Smooth muscle cell of the brain vasculature (primary cell): Measurements from ENCODE around the gene SPN.
"Not testable (repeated sequence)": the region's sequence is repeated elsewhere in the genome, so short reads cannot be mapped to it uniquely, and the experiment has no call there.

Source experiments
- DNase-seq: peaks from one replicate; pipeline ENCODE4 v3.0.0-alpha.2; 2012; ENCODE audit warnings: low read depth, low spot score

SPN gene

DNA sequence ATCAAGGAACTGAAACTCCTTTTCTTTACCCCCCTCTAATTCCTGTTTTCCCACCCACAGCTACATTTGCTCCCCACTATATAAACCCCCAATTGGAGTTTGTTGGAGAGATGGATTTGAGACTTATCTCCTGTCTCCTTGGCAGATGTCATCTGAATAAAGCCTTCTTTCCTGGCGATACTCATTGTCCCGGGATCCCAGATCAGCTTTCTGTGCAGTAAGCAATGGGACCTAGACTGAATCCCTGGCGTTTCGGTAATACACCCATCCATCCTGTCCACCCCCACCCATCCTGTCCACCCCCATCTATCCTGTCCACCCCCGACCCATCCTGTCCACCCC, 38.1 kb downstream of the SPN start:
- DNase-seq: no peak

- no peak for DNase-seq
Measured at GRCh38 chr16:29702269-29702668, 39.2 kb downstream of the SPN start.

GRCh38 chr16:29705030-29705429, 42.0 kb downstream of the SPN start:
- no peak for DNase-seq

DNA sequence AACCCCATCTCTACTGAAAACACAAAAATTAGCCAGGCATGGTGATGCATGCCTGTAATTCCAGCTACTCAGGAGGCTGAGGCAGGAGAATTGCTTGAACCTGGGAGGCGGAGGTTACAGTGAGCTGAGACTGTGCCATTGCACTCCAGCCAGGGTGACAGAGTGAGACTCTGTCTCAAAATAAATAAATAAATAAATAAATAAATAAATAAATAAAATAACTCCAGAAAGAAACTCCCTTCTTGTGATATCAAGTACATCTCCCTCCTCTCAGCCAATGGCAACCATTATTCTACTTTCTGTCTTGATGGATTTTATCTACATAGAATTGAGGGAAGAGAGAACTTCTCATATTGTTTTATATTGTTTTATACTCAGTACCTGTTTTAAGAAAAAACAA, 44.1 kb downstream of the SPN start:
- not testable (repeated sequence) for DNase-seq

DNA sequence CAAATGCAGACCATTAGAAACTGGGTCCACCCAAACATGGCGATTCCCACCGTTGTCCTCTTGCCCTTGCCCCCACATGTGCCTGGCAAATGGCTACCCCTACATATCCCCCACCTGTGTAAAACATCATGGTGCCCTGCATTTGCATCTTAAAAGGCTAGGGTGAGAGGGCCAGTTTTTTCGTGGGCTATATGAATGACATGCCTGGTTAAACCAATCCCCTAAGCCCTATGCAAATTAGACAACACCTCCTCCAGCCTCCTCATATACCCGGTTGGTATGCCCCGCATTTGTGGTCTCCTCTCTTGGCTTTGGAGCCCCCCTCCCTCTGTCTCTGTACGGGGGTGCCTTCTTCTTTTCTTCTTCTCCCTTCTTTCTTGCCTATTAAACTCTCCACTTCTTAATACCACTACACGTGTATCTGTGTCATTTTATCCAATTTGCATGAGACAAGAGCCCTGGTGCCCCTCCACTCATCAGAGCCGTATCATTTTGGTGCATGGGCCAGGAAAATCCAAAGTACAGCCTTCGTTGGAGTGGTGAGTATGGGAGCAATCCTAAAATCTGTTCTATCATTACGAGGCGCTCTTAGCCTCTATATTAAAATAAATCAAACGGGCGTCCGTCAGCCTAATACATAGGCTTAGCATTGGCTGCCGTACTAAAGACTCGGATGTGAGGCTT, 46.0 kb downstream of the SPN start:
- no peak for DNase-seq

- not testable (repeated sequence) for DNase-seq
Measured at GRCh38 chr16:29709657-29710056, 46.6 kb downstream of the SPN start.

GRCh38 chr16:29710227-29711219, 47.5 kb downstream of the SPN start:
- DNase-seq: peak; percentile 20

DNA sequence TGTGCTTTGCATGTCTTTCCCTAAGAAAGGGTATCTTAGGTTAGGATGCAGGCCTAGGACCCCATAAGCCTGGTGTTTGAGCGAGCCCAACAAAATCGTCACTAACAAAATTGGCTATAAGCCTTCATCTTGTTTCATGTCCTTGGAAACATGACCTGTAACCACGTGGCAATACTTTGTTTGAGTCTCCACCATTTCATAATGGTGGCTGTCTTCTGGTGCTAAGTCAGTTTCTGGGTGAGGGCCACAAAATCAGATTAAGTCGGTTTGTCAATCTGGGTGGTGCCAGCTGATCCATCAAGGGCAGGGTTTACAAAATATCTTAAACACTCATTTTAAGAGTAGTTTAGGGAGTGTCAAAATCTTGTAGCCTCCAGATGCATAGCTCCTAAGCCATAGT, 49.8 kb downstream of the SPN start:
- no peak for DNase-seq

GRCh38 chr16:29714396-29714795, 51.3 kb downstream of the SPN start:
- DNase-seq: no peak

GRCh38 chr16:29714972-29715371, 51.9 kb downstream of the SPN start:
- DNase-seq: no peak

GRCh38 chr16:29717113-29717512, 54.1 kb downstream of the SPN start:
- no peak for DNase-seq

- DNase-seq: no peak
Measured at GRCh38 chr16:29719063-29719462, 56.0 kb downstream of the SPN start.
